GM12878 (cell line): Measurements from ENCODE around the gene TTLL8. TPM values are rescaled to one million over a fixed set of nuclear protein-coding genes. Genes with fewer than 3 reads are reported as not detected.

Source experiments
- ATAC-seq: fragments of 200-7000 bp; cut with Tn5 transposase; 3 replicates; pipeline ENCODE4 v1.9.1; 2020; ENCODE audit warnings: mild to moderate bottlenecking, moderate library complexity
- BruUV-seq: library from RNA; stranded (reverse); fragments of 400-500 nt; replicated peaks from 2 replicates; lab custom pipeline; 2021; lab: Mats Ljungman, UMichigan
- CTCF ChIA-PET: fragments of 300-600 bp; sonication (Branson Sonifier 250); formaldehyde crosslinking; extraction: SDS; loops from one replicate; lab custom pipeline; 2021; ENCODE audit warnings: inconsistent platforms; lab: Yijun Ruan, JAX
- POLR2A ChIA-PET: fragments of 350-600 bp; formaldehyde crosslinking; extraction: SDS; loops from one replicate; lab custom pipeline; 2021; ENCODE audit warnings: inconsistent platforms; lab: Charles Lee
- RAD21 ChIA-PET: fragments of 300-600 bp; sonication (Branson Sonifier 250); formaldehyde crosslinking; loops from one replicate; lab custom pipeline; 2023; ENCODE audit warnings: antibody characterized with exemption; ENCODE audit not compliant: unreplicated experiment; lab: Charles Lee
- SMC1A ChIA-PET: fragments of 300-600 bp; sonication (Branson Sonifier 250); formaldehyde crosslinking; loops from one replicate; lab custom pipeline; 2023; ENCODE audit not compliant: unreplicated experiment, uncharacterized antibody; lab: Charles Lee
- DNase-seq: peaks from one replicate; pipeline ENCODE4 v3.0.0-alpha.2; 2011; ENCODE audit warnings: low read depth, low spot score
- FAIRE-seq: peaks from 3 replicates; lab custom pipeline; 2011; peaks lifted over from hg19 to GRCh38; lab: Jason Lieb, UNC
- H2AFZ ChIP-seq: 2 replicates; pipeline ENCODE4 v1.6.0; 2011; ENCODE audit warnings: low read depth, low read length, control low read depth; ENCODE audit not compliant: control insufficient read depth
- H3K27ac ChIP-seq: 2 replicates; pipeline ENCODE4 v1.5.1; 2011; ENCODE audit warnings: control low read depth; ENCODE audit not compliant: control insufficient read depth, insufficient read depth
- H3K27me3 ChIP-seq, 2 experiments: replicated peaks in 1 of 2; 2 replicates each; pipeline versions ENCODE4 v1.6.0 to v1.6.1; 2011; ENCODE audit warnings: low read length in 1 of 2; ENCODE audit not compliant: control insufficient read depth in 2 of 2, insufficient read depth in 2 of 2
- H3K36me3 ChIP-seq, 2 experiments: 2 replicates each; pipeline ENCODE4 v1.5.1; 2011; ENCODE audit warnings: low read length in 1 of 2; ENCODE audit not compliant: control insufficient read depth in 2 of 2, insufficient read depth in 2 of 2
- H3K4me1 ChIP-seq: 2 replicates; pipeline ENCODE4 v1.6.1; 2011; ENCODE audit warnings: mild to moderate bottlenecking, low read length, moderate library complexity, mixed read lengths; ENCODE audit not compliant: control insufficient read depth, insufficient read depth
- H3K4me2 ChIP-seq: 2 replicates; pipeline ENCODE4 v1.6.0; 2011; ENCODE audit warnings: control low read depth; ENCODE audit not compliant: control insufficient read depth, insufficient read depth
- H3K4me3 ChIP-seq: fragments of 200-600 bp; sonication (generic); 2 replicates; pipeline ENCODE4 v1.5.1; 2016
- H3K79me2 ChIP-seq: 2 replicates; pipeline ENCODE4 v1.6.0; 2011; ENCODE audit warnings: low read length; ENCODE audit not compliant: control insufficient read depth, insufficient read depth
- H3K9ac ChIP-seq: 2 replicates; pipeline ENCODE4 v1.8.0; 2011; ENCODE audit warnings: low read length, control low read depth, mixed read lengths; ENCODE audit not compliant: control insufficient read depth, insufficient read depth
- H3K9me3 ChIP-seq: replicated peaks from 3 replicates; pipeline ENCODE4 v1.5.1; 2011; ENCODE audit warnings: mild to moderate bottlenecking, low read length; ENCODE audit not compliant: control insufficient read depth, insufficient read depth
- H4K20me1 ChIP-seq: 2 replicates; pipeline ENCODE4 v1.6.0; 2011; ENCODE audit not compliant: control insufficient read depth, insufficient read depth
- ATF2 ChIP-seq: IDR thresholded peaks from 2 replicates; pipeline ENCODE4 v1.6.1; 2012; ENCODE audit warnings: low read length, inconsistent platforms
- CBX5 ChIP-seq: sonication (generic); IDR thresholded peaks from 2 replicates; pipeline ENCODE4 v1.6.1; 2016; ENCODE audit warnings: low read depth, moderate library complexity, mild to moderate bottlenecking, inconsistent platforms
- CHD1 ChIP-seq: IDR thresholded peaks from 2 replicates; pipeline ENCODE4 v1.6.1; 2012; ENCODE audit warnings: low read depth, low read length, improper control_type of control experiment
- CREM ChIP-seq: IDR thresholded peaks from 2 replicates; pipeline ENCODE4 v1.6.1; 2014; ENCODE audit warnings: antibody characterized with exemption, low read depth
- EGR1 ChIP-seq, 2 experiments: IDR thresholded peaks; 1 replicate in 1 of 2; 2 replicates in 1 of 2; pipeline ENCODE4 v1.6.1; 2011 to 2012; ENCODE audit warnings: low read depth in 2 of 2, low read length in 2 of 2, borderline replicate concordance in 1 of 2, mild to moderate bottlenecking in 1 of 2, moderate library complexity in 1 of 2
- EP300 ChIP-seq, 2 experiments: fragments of 150-350 bp in 1 of 2; IDR thresholded peaks; 2 replicates each; pipeline ENCODE4 v1.6.1; 2011 to 2012; ENCODE audit warnings: low read depth in 2 of 2, low read length in 2 of 2, borderline replicate concordance in 1 of 2, improper control_type of control experiment in 1 of 2, inconsistent platforms in 1 of 2; ENCODE audit not compliant: control insufficient read depth in 1 of 2
- KDM1A ChIP-seq: fragments of 200-600 bp; sonication (generic); IDR thresholded peaks from 2 replicates; pipeline ENCODE4 v1.6.1; 2016; ENCODE audit warnings: borderline replicate concordance
- MLLT1 ChIP-seq: fragments of 450-650 bp; IDR thresholded peaks from 2 replicates; pipeline ENCODE4 v1.6.1; 2016; ENCODE audit warnings: mild to moderate bottlenecking
- NFXL1 ChIP-seq: fragments of 450-650 bp; IDR thresholded peaks from 2 replicates; pipeline ENCODE4 v1.6.1; 2017; ENCODE audit warnings: antibody characterized with exemption, mild to moderate bottlenecking, borderline replicate concordance
- PAX8 ChIP-seq: fragments of 450-650 bp; IDR thresholded peaks from 2 replicates; pipeline ENCODE4 v1.6.1; 2017; ENCODE audit warnings: mild to moderate bottlenecking, moderate library complexity
- PKNOX1 ChIP-seq: fragments of 450-650 bp; IDR thresholded peaks from 2 replicates; pipeline ENCODE4 v1.6.1; 2016; ENCODE audit warnings: mild to moderate bottlenecking
- POLR2AphosphoS2 ChIP-seq: IDR thresholded peaks from 2 replicates; pipeline ENCODE4 v1.6.1; 2011; ENCODE audit warnings: low read depth, mild to moderate bottlenecking, low read length, improper control_type of control experiment, moderate library complexity
- TCF3 ChIP-seq: IDR thresholded peaks from 2 replicates; pipeline ENCODE4 v1.6.1; 2012; ENCODE audit warnings: low read depth, mild to moderate bottlenecking, low read length, borderline replicate concordance; ENCODE audit not compliant: insufficient read depth
- ZBED1 ChIP-seq: IDR thresholded peaks from 2 replicates; pipeline ENCODE4 v1.6.1; 2016; ENCODE audit warnings: borderline replicate concordance
- ZNF217 ChIP-seq: fragments of 450-650 bp; IDR thresholded peaks from 2 replicates; pipeline ENCODE4 v1.6.1; 2017; ENCODE audit warnings: antibody characterized with exemption, mild to moderate bottlenecking
- WGBS: methylation state at CpG from one replicate; pipeline ENCODE4 v1.1.6; 2016; ENCODE audit warnings: low lambda C conversion rate; ENCODE audit not compliant: insufficient replicate concordance, insufficient coverage; ENCODE audit errors: missing lambda C conversion rate; 5-methylcytosine and 5-hydroxymethylcytosine counted together
- in situ Hi-C: fragments of 300-500 bp; cut with MboI; formaldehyde crosslinking; loops from 9 replicates; pipeline ENCODE4 v1.14.3; 2018; ENCODE audit warnings: mixed read lengths
- intact Hi-C: fragments of 100-400 bp; cut with micrococcal nuclease; formaldehyde crosslinking; loops from one replicate; pipeline ENCODE4 v1.14.2; 2022; ENCODE audit not compliant: unreplicated experiment
- polyA plus RNA-seq, 11 experiments: library from polyadenylated mRNA; depleted of rRNA in 4 of 11; unstranded in 6 of 11; stranded (reverse) in 5 of 11; fragments of >200 nt; fragmentation: Nextera tagmentation in 4 of 11; fragmentation: Illumina TruSeq in 1 of 11; extraction: Ambion mirVana in 4 of 11; extraction: Trizol in 1 of 11; gene quantifications; 1 replicate in 1 of 11; 2 replicates in 10 of 11; pipeline versions ENCODE4 v1.2.1 to v1.2.3, GENCODE V29; 2011 to 2016; ENCODE audit warnings: inconsistent platforms in 2 of 11, missing spikeins in 2 of 11, low read depth in 1 of 11
- total RNA-seq, 4 experiments: library from RNA; depleted of rRNA in 3 of 4; stranded (reverse); fragments of >200 nt in 3 of 4; fragmentation: Illumina TruSeq in 1 of 4; extraction: Trizol in 1 of 4; gene quantifications; 2 replicates each; pipeline versions ENCODE4 v1.2.1 to v1.2.3, GENCODE V29; 2013 to 2021

TTLL8 gene
- total and polyA plus RNA-seq, 10 of the 15 experiments (the other 5 are each of a cell fraction or from before 2014, with no cell fraction given) = not detected

- Histone ChIP-seq H3K4me2 (no peak overlapping the region), H3K36me3 (no peaks in the 10 kb centered on the region), H2AFZ (no peak overlapping the region), H4K20me1 (no peaks in the 10 kb centered on the region), H3K27ac (no peak overlapping the region), H3K79me2 (no peaks in the 10 kb centered on the region), H3K9ac (no peak overlapping the region), H3K4me1 (no peaks in the 10 kb centered on the region), H3K4me3 (no peak overlapping the region), H3K9me3 (no peaks in the 10 kb centered on the region), H3K27me3 (no peaks in the 10 kb centered on the region)
- ChIA-PET RAD21 (interaction anchor here (1.0 kb wide), 1 partner anchor 30 kb away, joined by 3 read pairs; no protein-coding TSS in a partner anchor), SMC1A (no interaction called here), POLR2A (no interaction called here), CTCF (interaction anchor here (1.4 to 2.3 kb wide), 2 partner anchors 30 to 38 kb away, joined by 3 to 9 read pairs; no protein-coding TSS in a partner anchor)
- no TSS peak for BruUV-seq
- 76% methylated on average over 30 of the region's 32 CpGs for WGBS
- ATAC-seq = no peak
- intact Hi-C loops (no loop called here), in situ Hi-C loops (no loop called here)
- TF ChIP-seq CHD1 (no peak), CBX5 (no peak), CREM (no peak), MLLT1 (no peak), KDM1A (no peak), EP300 (IDR thresholded peaks at IDR 0.05; ENCODE audit: borderline replicate concordance in 1 of 2, control insufficient read depth in 1 of 2, low read depth in 2 of 2, low read length in 2 of 2) (no peak), ZNF217 (no peak), EGR1 (IDR thresholded peaks at IDR 0.05; ENCODE audit: borderline replicate concordance in 1 of 2, low read depth in 2 of 2, low read length in 2 of 2) (no peak), ZBED1 (no peak), PKNOX1 (no peak), POLR2AphosphoS2 (no peak), PAX8 (no peak), NFXL1 (no peak), TCF3 (no peak), ATF2 (no peak)
- DNase-seq = no peak
- no peak for FAIRE-seq
These were observed 57.3 kb downstream of the TTLL8 start for GRCh38 chr22:50000587-50001387.
